ENCODE data around the gene SERPINB1. TPM values are rescaled to one million over a fixed set of nuclear protein-coding genes. Genes with fewer than 3 reads are reported as not detected.

SERPINB1 gene
- total RNA-seq, 1 experiment from 2014 or later = 18.4 TPM

- no peak overlapping the region for H3T11ph ChIP-seq (ENCODE audit: low read length)
- no peak overlapping the region for H2BK15ac ChIP-seq (ENCODE audit: low read depth, low read length)
- no peak overlapping the region for H2BK12ac ChIP-seq (ENCODE audit: insufficient read length, low read depth, low read length)
- WGBS (ENCODE audit: extremely low coverage, insufficient read length, low lambda C conversion rate) = no CpG with 5 or more reads among the region's 11 CpGs
- peaks cover 2% of the 10 kb centered on the region for H4K20me1 ChIP-seq (ENCODE audit: control insufficient read depth, insufficient read depth, insufficient read length)
- H2AK5ac ChIP-seq (ENCODE audit: insufficient read length, low read length) = no peak overlapping the region
- no peak overlapping the region for H2BK20ac ChIP-seq (ENCODE audit: low read depth, low read length, poor library complexity, severe bottlenecking)
- H2BK5ac ChIP-seq (ENCODE audit: insufficient read length, low read length) = no peak overlapping the region
- H3K14ac ChIP-seq (ENCODE audit: insufficient read depth, low read length) = no peak overlapping the region
- H3K4me3 Mint-ChIP-seq = no peak overlapping the region
- H3K27me3 ChIP-seq (ENCODE audit: insufficient read depth, low read length) = no peaks in the 10 kb centered on the region
- H3K27ac Mint-ChIP-seq = peak overlapping the region in 1 of 3 experiments; percentile 24; a peak in 2 of 7 replicates
- peaks cover 13 to 23% of the 10 kb centered on the region in 2 experiments for H3K4me1 Mint-ChIP-seq
- H3K23ac ChIP-seq (ENCODE audit: insufficient read length, low read depth, low read length) = no peak overlapping the region
- H3K4me1 ChIP-seq (ENCODE audit: insufficient read depth, low read length) = no peaks in the 10 kb centered on the region
- H2BK120ac ChIP-seq (ENCODE audit: low read depth, low read length, poor library complexity, severe bottlenecking) = no peak overlapping the region
- no peaks in the 10 kb centered on the region for H3K27me3 Mint-ChIP-seq (ENCODE audit: low read depth)
- no peak overlapping the region for H4K91ac ChIP-seq (ENCODE audit: insufficient read length, low read depth, low read length)
- H3K18ac ChIP-seq (ENCODE audit: insufficient read length, low read depth, low read length) = no peak overlapping the region
- H4K8ac ChIP-seq (replicated peaks; ENCODE audit: insufficient read length, low read depth, low read length) = no peak overlapping the region
- H3K27ac ChIP-seq (ENCODE audit: insufficient read length, low read depth, low read length) = no peak overlapping the region
- H3K23me2 ChIP-seq (ENCODE audit: insufficient read length, low read depth, low read length, poor library complexity, severe bottlenecking) = no peaks in the 10 kb centered on the region
- no peaks in the 10 kb centered on the region for H3K79me1 ChIP-seq (ENCODE audit: insufficient read depth, low read depth, low read length, poor library complexity, severe bottlenecking)
- no peaks in the 10 kb centered on the region for H3K9me3 Mint-ChIP-seq
- peaks cover 0 to 10% (median 0%) of the 10 kb centered on the region in 3 experiments; a peak in 2 of 7 replicates for H3K36me3 Mint-ChIP-seq (ENCODE audit: insufficient read depth in 1 of 3, low read depth in 3 of 3)
- no peak overlapping the region for H3K56ac ChIP-seq (ENCODE audit: insufficient read length, low read depth, low read length)
- no peak overlapping the region for H4K5ac ChIP-seq (ENCODE audit: insufficient read length, low read depth, low read length)
- H3K9me3 ChIP-seq (ENCODE audit: control insufficient read depth, low read depth, low read length) = no peaks in the 10 kb centered on the region
- H3K79me2 ChIP-seq (ENCODE audit: insufficient read depth, low read length) = no peaks in the 10 kb centered on the region
- H3K4ac ChIP-seq (ENCODE audit: low read depth, low read length) = no peak overlapping the region
- no peak overlapping the region for H3K9ac ChIP-seq (ENCODE audit: extremely low read depth, insufficient read length, low read length)
- H3K4me2 ChIP-seq (ENCODE audit: insufficient read depth, insufficient read length, low read length) = no peak overlapping the region
- no peak for DNase-seq
- TF ChIP-seq, protein P1, sequence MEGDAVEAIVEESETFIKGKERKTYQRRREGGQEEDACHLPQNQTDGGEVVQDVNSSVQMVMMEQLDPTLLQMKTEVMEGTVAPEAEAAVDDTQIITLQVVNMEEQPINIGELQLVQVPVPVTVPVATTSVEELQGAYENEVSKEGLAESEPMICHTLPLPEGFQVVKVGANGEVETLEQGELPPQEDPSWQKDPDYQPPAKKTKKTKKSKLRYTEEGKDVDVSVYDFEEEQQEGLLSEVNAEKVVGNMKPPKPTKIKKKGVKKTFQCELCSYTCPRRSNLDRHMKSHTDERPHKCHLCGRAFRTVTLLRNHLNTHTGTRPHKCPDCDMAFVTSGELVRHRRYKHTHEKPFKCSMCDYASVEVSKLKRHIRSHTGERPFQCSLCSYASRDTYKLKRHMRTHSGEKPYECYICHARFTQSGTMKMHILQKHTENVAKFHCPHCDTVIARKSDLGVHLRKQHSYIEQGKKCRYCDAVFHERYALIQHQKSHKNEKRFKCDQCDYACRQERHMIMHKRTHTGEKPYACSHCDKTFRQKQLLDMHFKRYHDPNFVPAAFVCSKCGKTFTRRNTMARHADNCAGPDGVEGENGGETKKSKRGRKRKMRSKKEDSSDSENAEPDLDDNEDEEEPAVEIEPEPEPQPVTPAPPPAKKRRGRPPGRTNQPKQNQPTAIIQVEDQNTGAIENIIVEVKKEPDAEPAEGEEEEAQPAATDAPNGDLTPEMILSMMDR (conservative IDR thresholded peaks at IDR 0.05) = no peak
- no peak overlapping the region for H2AFZ ChIP-seq (ENCODE audit: low read length)
These were observed 41.6 kb downstream of the SERPINB1 start for GRCh38 chr6:2799936-2800527.
